NOMO-1 treated with DMSO at 0.1 percent for 48 hours (cell line): ENCODE results near the gene IL17RA.

Source experiments
- DNase-seq: peaks from one replicate; lab custom pipeline; 2025; ENCODE audit not compliant: unreplicated experiment; lab: John Stamatoyannopoulos, UW

IL17RA gene

DNA sequence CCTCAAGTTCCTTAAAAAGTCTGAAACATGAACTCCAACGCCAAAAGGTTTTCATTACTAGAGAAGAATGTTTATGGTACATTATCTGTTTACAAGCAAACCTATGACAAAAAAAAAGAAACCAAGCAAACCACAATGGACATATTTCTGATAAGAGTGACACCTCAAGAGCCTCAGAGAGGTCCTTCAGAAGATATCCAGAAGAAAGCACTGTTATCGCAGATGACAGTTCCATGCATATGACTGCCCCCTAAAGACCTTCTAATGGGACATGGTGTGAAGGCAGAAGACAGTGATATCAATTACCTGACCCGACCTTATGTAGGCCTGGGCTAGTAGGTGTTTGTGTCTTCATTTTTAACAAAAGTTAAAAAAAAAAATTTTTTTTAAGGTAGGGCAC, 71.1 kb downstream of the IL17RA start:
- DNase-seq, result no peak

DNA sequence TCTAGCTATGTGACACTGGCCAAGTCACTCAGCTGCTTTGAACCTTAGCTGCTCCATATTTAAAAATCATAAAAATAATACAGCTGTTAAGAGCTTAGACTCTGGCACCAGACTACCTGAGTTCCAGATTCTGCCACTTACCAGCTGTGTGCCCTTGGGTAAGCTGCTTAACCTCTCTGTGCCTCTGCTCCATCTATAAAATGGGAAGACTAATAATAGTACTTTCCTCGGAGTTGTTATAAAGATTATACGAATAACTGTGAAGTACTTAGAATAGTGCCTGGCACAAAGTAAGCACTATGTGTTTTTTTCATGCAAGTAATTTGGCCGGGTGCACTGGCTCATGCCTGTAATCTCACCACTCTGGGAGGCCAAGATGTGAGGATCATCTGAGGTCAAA, 72.9 kb downstream of the IL17RA start:
- no peak for DNase-seq

DNA sequence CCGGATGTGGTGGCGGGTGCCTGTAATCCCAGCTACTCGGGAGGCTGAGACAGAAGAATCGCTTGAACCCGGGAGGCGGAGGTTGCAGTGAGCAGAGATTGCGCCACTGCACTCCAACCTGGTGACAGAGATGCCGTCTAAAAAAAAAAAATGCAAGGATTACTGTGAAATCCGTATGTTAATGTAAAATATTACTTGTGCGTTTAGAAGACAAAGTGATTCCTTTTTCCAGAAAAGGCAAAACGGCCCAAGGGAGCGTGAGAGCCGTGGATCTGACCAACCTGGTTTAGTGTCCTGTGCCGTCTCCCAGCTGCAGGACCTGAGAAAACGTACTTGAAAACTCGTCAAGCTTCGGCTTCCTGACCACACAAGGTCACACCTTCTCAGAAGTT, 73.4 kb downstream of the IL17RA start:
- peak; percentile 43 for DNase-seq

DNA sequence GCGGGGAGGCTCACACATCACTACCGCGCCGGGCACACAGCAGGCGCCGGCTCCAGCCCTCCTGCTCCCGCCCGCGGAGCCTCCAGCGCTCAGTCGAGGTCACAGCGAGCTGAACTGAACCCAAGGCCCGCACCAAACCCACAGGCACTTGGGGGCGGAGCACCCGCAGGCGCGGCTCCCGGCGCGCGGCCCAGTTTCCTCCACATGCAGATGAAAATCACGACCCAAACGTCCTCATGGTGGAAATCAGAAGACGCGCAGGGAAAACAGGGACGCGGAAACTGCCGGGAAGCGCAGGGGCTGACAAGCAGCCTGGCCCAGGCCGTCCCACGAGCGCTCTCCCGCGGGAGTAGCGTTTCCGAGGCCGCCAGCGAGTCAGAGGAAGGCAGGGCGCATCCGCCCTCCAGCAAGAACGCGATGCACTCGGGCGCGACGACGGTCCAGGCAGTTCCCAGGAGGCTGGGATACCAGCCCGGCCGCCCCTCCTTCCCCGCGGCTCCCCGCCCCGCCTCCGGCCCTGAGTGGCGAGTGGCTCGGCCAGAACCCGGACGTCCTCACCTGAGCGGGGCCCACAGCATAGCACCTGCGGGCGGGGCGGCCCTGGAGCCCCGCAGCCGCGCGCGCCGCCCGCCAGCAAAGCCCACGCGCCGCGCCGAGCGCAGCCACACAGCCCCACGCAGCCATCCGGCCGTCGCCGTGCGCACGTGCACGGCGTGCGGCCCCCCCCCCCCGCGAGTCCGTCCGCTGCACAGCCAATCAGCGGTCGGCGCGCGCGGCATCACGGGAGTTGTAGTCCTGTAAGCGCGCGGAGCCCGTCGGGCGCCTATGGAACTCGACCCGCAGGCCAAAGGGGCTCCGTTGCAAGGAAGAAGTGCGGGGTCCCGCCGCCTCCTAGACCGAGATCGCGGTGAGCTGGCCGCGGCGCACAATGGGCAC, 74.0 kb downstream of the IL17RA start, which contains the start of gene HDHD5:
Gene HDHD5, minus strand, starts transcription at position 710 of the 936 bp plus-strand sequence. Its CDS starts 26 bp downstream, at position 684.
- DNase-seq, result peak; percentile 79

DNA sequence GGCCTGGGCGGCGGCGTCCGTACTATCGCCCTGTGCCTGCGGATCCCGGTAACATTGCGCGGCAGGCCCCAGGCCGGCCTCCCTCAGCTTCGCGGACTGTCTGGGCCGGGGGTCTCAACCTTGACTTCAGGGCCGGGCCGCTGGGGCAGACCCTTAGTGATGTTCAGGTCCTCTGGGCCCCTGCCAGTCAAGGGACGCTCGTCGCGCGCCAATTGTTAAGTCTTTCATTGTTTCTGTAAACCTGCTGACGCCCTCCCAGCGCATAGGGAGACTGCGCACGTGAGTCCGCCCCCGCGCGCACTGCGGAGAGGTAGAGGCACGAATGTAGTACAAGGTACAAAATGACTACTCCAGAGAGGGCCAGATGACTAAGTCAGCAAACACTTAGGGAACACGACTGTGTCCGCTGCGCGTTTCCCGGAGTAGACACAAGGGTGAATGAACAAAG, 74.7 kb downstream of the IL17RA start:
- peak; percentile 28 for DNase-seq

DNA sequence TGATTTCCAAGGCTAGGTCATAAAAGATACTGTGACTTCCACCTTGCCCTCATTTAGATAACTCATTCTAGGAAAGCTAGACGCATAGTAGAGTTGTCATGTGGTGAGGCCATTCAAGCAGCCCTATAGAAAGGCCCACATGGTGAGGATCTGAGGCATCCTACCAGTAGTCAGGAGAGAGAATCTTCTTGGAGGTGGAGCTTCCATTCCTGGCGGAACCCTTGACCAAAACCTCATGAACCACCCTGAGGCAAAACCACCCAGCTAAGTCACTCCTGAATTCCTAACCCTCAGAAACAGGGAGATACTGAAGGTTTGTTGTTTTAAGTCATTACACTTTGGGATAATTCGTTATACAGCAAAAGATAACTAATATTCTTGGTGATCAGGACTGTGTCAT, 77.2 kb downstream of the IL17RA start:
- no peak for DNase-seq

DNA sequence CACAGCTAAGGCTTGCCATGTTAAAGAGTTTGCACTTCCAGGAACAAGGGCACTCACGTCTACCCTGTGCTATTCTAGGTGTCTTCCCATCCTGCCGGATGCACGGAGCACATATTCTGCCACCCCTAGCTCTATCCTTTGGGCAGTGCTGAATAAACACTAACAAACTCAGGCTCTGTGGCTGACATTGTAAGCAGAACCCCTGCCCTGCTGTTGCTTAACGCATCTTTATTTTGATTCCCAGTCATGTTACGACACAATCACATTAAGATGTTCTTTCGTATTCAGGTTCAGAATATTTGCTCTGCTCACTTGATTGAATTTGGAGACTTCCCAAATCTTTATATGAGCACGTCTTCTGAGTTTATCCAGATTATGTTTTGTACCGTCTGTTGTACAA, 77.9 kb downstream of the IL17RA start:
- DNase-seq, result no peak

DNA sequence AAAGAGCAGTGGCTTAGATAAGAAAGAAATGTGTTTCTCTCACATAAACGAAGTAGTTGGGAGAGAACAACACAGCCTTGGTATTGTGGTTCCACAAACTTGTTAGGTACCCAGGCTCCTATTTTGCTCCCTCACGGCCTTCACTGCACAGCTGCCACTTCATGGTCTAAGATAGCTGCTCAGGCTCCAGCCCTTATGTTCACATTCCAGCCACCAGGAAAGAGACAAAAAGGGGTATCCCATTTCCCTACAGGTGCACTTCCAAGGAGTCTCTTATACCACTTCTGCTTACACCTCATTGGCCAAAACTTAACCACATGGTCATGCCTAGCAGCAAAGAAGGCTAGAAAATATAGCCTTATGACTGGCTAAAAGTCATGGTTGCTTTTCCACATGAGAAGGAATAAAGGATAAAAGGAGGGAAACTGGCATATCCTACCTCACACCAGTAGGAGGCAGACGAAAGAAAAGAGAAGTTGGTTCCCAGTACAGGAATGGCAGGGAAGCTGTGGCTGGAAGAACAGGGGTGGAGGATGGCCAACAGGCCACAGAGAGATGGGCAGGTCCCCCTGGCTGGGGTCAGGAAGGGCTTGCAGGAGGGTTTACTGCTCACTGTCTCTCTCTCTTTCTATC, 79.7 kb downstream of the IL17RA start:
- DNase-seq, result no peak
